Keratinocyte (primary cell): ENCODE data around the gene SKA2. TPM values are rescaled to one million over a fixed set of nuclear protein-coding genes. Genes with fewer than 3 reads are reported as not detected.

Source experiments
- DNase-seq: peaks from one replicate; pipeline ENCODE4 v3.0.0-alpha.2; 2011; ENCODE audit warnings: low read depth, missing footprints, low spot score
- FAIRE-seq: peaks from 2 replicates; lab custom pipeline; 2011; peaks lifted over from hg19 to GRCh38; lab: Jason Lieb, UNC
- H2AFZ ChIP-seq: 2 replicates; pipeline ENCODE4 v1.6.0; 2012; ENCODE audit warnings: low read length, control low read depth, inconsistent platforms; ENCODE audit not compliant: control insufficient read depth
- H3K27ac ChIP-seq: 2 replicates; pipeline ENCODE4 v1.5.1; 2011; ENCODE audit warnings: low read length; ENCODE audit not compliant: control insufficient read depth, insufficient read depth
- H3K27me3 ChIP-seq: 3 replicates; pipeline ENCODE4 v1.6.0; 2011; ENCODE audit warnings: low read length; ENCODE audit not compliant: control insufficient read depth, insufficient read depth; ENCODE audit errors: extremely low read depth
- H3K36me3 ChIP-seq, 2 experiments: 2 replicates in 1 of 2; 3 replicates in 1 of 2; pipeline ENCODE4 v1.5.1; 2011; ENCODE audit warnings: low read length in 2 of 2, mild to moderate bottlenecking in 1 of 2; ENCODE audit not compliant: control insufficient read depth in 2 of 2, insufficient read depth in 2 of 2; ENCODE audit errors: extremely low read depth in 1 of 2
- H3K4me1 ChIP-seq: 3 replicates; pipeline ENCODE4 v1.5.1; 2011; ENCODE audit warnings: low read length; ENCODE audit not compliant: control insufficient read depth, insufficient read depth; ENCODE audit errors: extremely low read depth
- H3K4me2 ChIP-seq: 3 replicates; pipeline ENCODE4 v1.6.0; 2011; ENCODE audit warnings: low read depth, low read length; ENCODE audit not compliant: control insufficient read depth, insufficient read depth; ENCODE audit errors: extremely low read depth
- H3K4me3 ChIP-seq, 3 experiments: fragments of 200-600 bp in 1 of 3; sonication (generic) in 1 of 3; 2 replicates in 2 of 3; 3 replicates in 1 of 3; pipeline ENCODE4 v1.5.1; 2011 to 2016; ENCODE audit warnings: low read length in 3 of 3, mild to moderate bottlenecking in 3 of 3, control low read depth in 2 of 3, inconsistent platforms in 1 of 3, low read depth in 1 of 3, mixed read lengths in 1 of 3, mixed run types in 1 of 3, moderate library complexity in 1 of 3; ENCODE audit not compliant: control insufficient read depth in 2 of 3, insufficient read depth in 2 of 3; ENCODE audit errors: extremely low read depth in 1 of 3
- H3K79me2 ChIP-seq: 2 replicates; pipeline ENCODE4 v1.6.0; 2012; ENCODE audit warnings: low read length; ENCODE audit not compliant: control insufficient read depth, insufficient read depth
- H3K9ac ChIP-seq: 3 replicates; pipeline ENCODE4 v1.6.0; 2011; ENCODE audit warnings: low read length; ENCODE audit not compliant: control insufficient read depth, insufficient read depth; ENCODE audit errors: extremely low read depth
- H3K9me1 ChIP-seq: 3 replicates; pipeline ENCODE4 v1.6.0; 2011; ENCODE audit warnings: low read length; ENCODE audit not compliant: control insufficient read depth, insufficient read depth; ENCODE audit errors: extremely low read depth
- H3K9me3 ChIP-seq: 2 replicates; pipeline ENCODE4 v1.5.1; 2012; ENCODE audit warnings: low read depth, low read length; ENCODE audit not compliant: control insufficient read depth
- H4K20me1 ChIP-seq: 3 replicates; pipeline ENCODE4 v1.6.0; 2011; ENCODE audit warnings: low read length; ENCODE audit not compliant: control insufficient read depth, insufficient read depth; ENCODE audit errors: extremely low read depth
- EZH2 ChIP-seq: IDR thresholded peaks from one replicate; pipeline ENCODE4 v1.6.1; 2012; ENCODE audit warnings: inconsistent platforms, mild to moderate bottlenecking, low read length, moderate library complexity
- dilution Hi-C: fragments of 300-500 bp; cut with MboI; formaldehyde crosslinking; loops from one replicate; pipeline ENCODE4 v1.7.0; 2020; ENCODE audit warnings: low sequenced_read_pairs; ENCODE audit not compliant: extremely low pct_ligation_motif_present
- polyA plus RNA-seq, 5 experiments: library from polyadenylated mRNA; depleted of rRNA in 3 of 5; stranded (reverse) in 3 of 5; stranded (forward) in 1 of 5; unstranded in 1 of 5; fragments of >200 nt; gene quantifications; 1 replicate in 1 of 5; 2 replicates in 3 of 5; 3 replicates in 1 of 5; pipeline versions ENCODE4 v1.2.1 to v1.2.3, GENCODE V29; 2011 to 2012; ENCODE audit warnings: missing spikeins in 2 of 5, low read depth in 1 of 5, low replicate concordance in 1 of 5
- TF ChIP-seq, protein P1 (sequence below), 3 experiments: IDR thresholded peaks in 1 of 3; conservative IDR thresholded peaks in 1 of 3; optimal IDR thresholded peaks in 1 of 3; 2 replicates in 2 of 3; 3 replicates in 1 of 3; pipeline versions ENCODE3 to v1.5.1; 2011; ENCODE audit warnings: low read length in 3 of 3, mild to moderate bottlenecking in 3 of 3, moderate library complexity in 2 of 3, control low read depth in 1 of 3, inconsistent platforms in 1 of 3; ENCODE audit not compliant: insufficient read depth in 2 of 3; ENCODE audit errors: extremely low read depth in 1 of 3

Gene SKA2
- polyA plus RNA-seq, 1 donor (not counting 4 experiments of a cell fraction or from before 2014, with no cell fraction given), result 52.8 TPM

GRCh38 chr17:59161477-59161876, 6.5 kb upstream of the SKA2 start:
- no peak for FAIRE-seq

DNA sequence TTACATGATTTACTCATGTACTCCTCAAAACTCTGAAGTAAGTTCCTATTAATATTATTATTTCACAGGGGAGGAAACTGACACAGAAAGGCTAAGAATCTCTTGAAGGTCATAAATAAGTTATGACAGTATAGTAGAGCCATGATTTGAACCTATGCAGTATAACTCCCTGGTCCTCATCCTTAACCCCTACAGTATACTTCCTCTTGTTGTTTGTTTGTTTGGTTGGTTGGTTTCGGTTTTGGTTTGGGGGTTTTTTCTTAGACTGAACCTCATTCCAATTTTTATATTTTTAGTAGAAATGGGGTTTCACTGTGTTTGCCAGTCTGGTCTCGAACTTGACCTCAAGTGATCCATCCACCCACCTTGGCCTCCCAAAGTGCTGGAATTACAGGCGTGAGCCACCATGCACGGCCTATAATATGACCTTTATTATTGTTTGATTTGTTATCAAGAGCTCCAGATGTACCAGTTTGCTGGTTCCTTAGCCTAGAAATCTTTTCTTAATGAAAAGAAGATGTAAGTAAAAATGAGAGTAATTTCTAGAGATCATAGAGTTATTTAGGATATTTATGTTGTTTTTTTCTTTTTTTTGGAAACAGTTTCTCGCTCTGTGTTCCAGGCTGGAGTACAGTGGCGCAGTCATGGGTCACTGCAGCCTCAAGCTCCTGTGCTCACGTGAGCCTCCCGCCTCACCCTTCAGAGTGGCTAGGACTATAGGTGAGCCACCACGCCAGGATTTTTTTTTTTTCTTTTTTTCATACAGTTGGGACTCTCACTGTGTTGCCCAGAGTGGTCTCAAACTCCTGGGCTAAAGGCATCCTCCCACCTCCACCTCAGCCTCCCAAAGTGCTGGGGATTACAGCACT, 5.4 kb upstream of the SKA2 start:
- no peak for FAIRE-seq
- H3K4me1 ChIP-seq, result peaks cover 33% of the 10 kb centered on the region
- peak overlapping the region; percentile 17 for H3K27ac ChIP-seq
- no peak overlapping the region for H2AFZ ChIP-seq
- no peaks in the 10 kb centered on the region for H3K9me1 ChIP-seq
- H3K36me3 ChIP-seq, result no peaks in the 10 kb centered on the region
- no peak overlapping the region for H3K4me3 ChIP-seq
- no peaks in the 10 kb centered on the region for H3K9me3 ChIP-seq
- DNase-seq, result no peak
- TF ChIP-seq, protein P1, sequence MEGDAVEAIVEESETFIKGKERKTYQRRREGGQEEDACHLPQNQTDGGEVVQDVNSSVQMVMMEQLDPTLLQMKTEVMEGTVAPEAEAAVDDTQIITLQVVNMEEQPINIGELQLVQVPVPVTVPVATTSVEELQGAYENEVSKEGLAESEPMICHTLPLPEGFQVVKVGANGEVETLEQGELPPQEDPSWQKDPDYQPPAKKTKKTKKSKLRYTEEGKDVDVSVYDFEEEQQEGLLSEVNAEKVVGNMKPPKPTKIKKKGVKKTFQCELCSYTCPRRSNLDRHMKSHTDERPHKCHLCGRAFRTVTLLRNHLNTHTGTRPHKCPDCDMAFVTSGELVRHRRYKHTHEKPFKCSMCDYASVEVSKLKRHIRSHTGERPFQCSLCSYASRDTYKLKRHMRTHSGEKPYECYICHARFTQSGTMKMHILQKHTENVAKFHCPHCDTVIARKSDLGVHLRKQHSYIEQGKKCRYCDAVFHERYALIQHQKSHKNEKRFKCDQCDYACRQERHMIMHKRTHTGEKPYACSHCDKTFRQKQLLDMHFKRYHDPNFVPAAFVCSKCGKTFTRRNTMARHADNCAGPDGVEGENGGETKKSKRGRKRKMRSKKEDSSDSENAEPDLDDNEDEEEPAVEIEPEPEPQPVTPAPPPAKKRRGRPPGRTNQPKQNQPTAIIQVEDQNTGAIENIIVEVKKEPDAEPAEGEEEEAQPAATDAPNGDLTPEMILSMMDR (optimal IDR thresholded peaks at IDR 0.05 in 1 of 3, IDR thresholded peaks at IDR 0.05 in 1 of 3, conservative IDR thresholded peaks at IDR 0.05 in 1 of 3; ENCODE audit: extremely low read depth in 1 of 3, insufficient read depth in 2 of 3, low read length in 3 of 3), result no peak
- TF ChIP-seq EZH2, result no peak
- no peaks in the 10 kb centered on the region for H3K27me3 ChIP-seq
- dilution Hi-C loops, result no loop called here
- H3K9ac ChIP-seq, result no peak overlapping the region
- peaks cover 87% of the 10 kb centered on the region for H3K79me2 ChIP-seq
- H4K20me1 ChIP-seq, result no peaks in the 10 kb centered on the region
- peak overlapping the region; percentile 17 for H3K4me2 ChIP-seq

More at GRCh38 chr17:59161477-59161876, 6.5 kb upstream of the SKA2 start:
- Histone ChIP-seq H4K20me1 (no peaks in the 10 kb centered on the region), H3K4me3 (no peak overlapping the region), H3K9me3 (no peaks in the 10 kb centered on the region), H3K79me2 (peaks cover 92% of the 10 kb centered on the region), H3K9me1 (no peaks in the 10 kb centered on the region), H2AFZ (no peak overlapping the region), H3K36me3 (no peaks in the 10 kb centered on the region), H3K27ac (no peak overlapping the region), H3K4me2 (no peak overlapping the region), H3K4me1 (peaks cover 39% of the 10 kb centered on the region), H3K9ac (no peak overlapping the region), H3K27me3 (no peaks in the 10 kb centered on the region)
- dilution Hi-C loops, result no loop called here
- DNase-seq, result no peak
- TF ChIP-seq, protein P1 (optimal IDR thresholded peaks at IDR 0.05 in 1 of 3, IDR thresholded peaks at IDR 0.05 in 1 of 3, conservative IDR thresholded peaks at IDR 0.05 in 1 of 3; ENCODE audit: extremely low read depth in 1 of 3, insufficient read depth in 2 of 3, low read length in 3 of 3), result no peak
- TF ChIP-seq EZH2, result no peak
